ENCODE results near the gene DENND1A.

DENND1A gene

DNA sequence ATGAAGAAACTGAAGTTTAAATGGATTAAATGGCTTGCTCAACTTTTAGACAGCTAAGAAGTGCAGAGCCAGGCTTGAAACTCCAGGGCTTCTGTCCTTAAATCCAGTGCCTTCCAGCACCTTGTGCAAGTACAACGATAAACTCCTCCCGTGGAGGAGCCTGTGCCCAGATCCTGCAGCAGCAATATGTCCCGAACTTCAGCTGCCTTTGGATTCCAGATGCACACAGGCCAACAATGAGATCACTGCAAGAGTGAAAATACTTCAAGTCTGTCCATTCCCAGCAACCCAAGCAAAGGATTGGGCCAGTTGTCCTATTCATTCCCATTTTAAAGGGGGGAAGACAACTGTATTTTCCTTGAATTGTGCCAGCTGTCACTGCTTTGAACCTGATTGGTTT is 374.3 kb downstream of the DENND1A start:
- H3K4me1 ChIP-seq = no peaks in the 10 kb centered on the region
- no peak overlapping the region for H3K27ac ChIP-seq
- no peaks in the 10 kb centered on the region for H3K27me3 ChIP-seq
- DNase-seq = peak in 1 of 2 donors; percentile 50
- H3K4me3 ChIP-seq = no peak overlapping the region
- TF ChIP-seq, protein P1, sequence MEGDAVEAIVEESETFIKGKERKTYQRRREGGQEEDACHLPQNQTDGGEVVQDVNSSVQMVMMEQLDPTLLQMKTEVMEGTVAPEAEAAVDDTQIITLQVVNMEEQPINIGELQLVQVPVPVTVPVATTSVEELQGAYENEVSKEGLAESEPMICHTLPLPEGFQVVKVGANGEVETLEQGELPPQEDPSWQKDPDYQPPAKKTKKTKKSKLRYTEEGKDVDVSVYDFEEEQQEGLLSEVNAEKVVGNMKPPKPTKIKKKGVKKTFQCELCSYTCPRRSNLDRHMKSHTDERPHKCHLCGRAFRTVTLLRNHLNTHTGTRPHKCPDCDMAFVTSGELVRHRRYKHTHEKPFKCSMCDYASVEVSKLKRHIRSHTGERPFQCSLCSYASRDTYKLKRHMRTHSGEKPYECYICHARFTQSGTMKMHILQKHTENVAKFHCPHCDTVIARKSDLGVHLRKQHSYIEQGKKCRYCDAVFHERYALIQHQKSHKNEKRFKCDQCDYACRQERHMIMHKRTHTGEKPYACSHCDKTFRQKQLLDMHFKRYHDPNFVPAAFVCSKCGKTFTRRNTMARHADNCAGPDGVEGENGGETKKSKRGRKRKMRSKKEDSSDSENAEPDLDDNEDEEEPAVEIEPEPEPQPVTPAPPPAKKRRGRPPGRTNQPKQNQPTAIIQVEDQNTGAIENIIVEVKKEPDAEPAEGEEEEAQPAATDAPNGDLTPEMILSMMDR (IDR thresholded peaks at IDR 0.05) = no peak
- intact Hi-C loops (cut with DNase I; ENCODE audit: low total_unique reads) = no loop called here
- peaks cover 15 to 33% (median 21%) of the 10 kb centered on the region in 3 donors for H3K36me3 ChIP-seq
- H3K9me3 ChIP-seq = no peaks in the 10 kb centered on the region

DNA sequence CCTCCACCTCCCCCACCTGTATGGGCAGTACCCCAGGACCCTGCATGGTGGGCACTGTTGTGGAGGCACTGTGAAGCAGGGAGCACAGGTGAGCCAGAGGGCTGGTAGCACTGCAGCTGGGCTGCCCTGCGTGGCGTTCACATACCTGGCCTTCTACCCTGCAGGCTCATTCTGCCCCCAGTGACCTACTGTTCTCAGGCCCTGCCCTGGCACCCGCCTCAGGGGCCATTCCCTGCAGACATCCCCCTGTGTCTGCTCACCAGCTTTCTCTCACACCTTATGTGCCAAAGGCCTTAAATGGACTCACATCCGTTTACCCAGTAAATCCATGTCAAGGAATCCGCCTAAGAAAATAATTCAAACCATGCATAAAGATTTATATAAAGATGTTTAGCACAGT is 377.4 kb downstream of the DENND1A start:
- Histone ChIP-seq H3K36me3 (peaks cover 13 to 31% (median 19%) of the 10 kb centered on the region in 3 donors), H3K27ac (no peak overlapping the region), H3K4me1 (no peaks in the 10 kb centered on the region), H3K27me3 (no peaks in the 10 kb centered on the region), H3K9me3 (no peaks in the 10 kb centered on the region), H3K4me3 (no peak overlapping the region)
- intact Hi-C loops (cut with DNase I; ENCODE audit: low total_unique reads) = no loop called here
- TF ChIP-seq, protein P1 (IDR thresholded peaks at IDR 0.05) = no peak
- no peak for DNase-seq

DNA sequence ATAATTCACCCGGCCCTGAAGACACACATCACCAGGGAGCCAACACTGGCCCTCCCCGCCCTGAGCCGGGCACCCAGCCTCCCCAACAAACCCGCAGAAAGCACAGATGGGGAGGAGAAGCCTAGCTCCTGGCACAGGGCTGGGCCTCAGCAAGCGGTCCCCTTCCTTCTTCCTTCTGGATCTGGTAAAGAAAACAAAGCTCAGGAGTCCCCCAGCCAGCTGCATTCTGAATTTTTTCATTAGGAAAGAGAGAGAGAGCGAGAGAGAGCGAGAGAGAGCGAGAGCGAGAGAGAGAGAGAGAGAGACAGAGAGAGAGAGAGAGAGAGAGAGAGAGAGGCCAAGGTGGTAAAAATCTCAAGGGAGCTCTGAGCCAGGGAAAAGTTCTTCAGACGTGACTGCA is 378.2 kb downstream of the DENND1A start:
- Histone ChIP-seq H3K4me3 (no peak overlapping the region), H3K27ac (no peak overlapping the region), H3K4me1 (no peaks in the 10 kb centered on the region), H3K9me3 (no peaks in the 10 kb centered on the region), H3K36me3 (peaks cover 5 to 23% (median 11%) of the 10 kb centered on the region in 3 donors), H3K27me3 (no peaks in the 10 kb centered on the region)
- DNase-seq = no peak
- intact Hi-C loops (cut with DNase I; ENCODE audit: low total_unique reads) = no loop called here
- TF ChIP-seq, protein P1 (IDR thresholded peaks at IDR 0.05) = no peak

DNA sequence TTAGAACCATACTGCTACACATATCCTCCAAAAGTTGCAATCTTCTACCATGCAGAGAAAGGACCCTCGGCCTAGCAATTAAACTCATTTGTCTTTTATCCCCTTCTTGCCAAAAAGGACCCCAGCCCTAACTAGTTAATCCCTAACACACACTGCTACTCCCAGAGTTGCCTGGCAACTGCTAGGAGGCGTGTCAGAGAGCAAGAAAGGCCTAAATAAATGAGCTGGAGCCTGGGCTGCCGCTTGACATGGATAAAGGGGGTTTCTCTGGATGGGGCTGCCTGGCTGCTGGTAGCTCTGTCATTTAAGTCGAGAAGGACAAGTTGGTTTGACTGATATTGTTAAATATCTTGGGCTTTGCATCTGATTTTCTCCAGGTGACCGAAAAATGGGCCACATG is 379.1 kb downstream of the DENND1A start:
- H3K27me3 ChIP-seq = no peaks in the 10 kb centered on the region
- no peak overlapping the region for H3K4me3 ChIP-seq
- TF ChIP-seq, protein P1 (IDR thresholded peaks at IDR 0.05) = no peak
- H3K36me3 ChIP-seq = peaks cover 0 to 13% (median 2%) of the 10 kb centered on the region in 3 donors
- no peak overlapping the region for H3K27ac ChIP-seq
- H3K4me1 ChIP-seq = no peaks in the 10 kb centered on the region
- DNase-seq = no peak
- H3K9me3 ChIP-seq = no peaks in the 10 kb centered on the region
- intact Hi-C loops (cut with DNase I; ENCODE audit: low total_unique reads) = no loop called here

DNA sequence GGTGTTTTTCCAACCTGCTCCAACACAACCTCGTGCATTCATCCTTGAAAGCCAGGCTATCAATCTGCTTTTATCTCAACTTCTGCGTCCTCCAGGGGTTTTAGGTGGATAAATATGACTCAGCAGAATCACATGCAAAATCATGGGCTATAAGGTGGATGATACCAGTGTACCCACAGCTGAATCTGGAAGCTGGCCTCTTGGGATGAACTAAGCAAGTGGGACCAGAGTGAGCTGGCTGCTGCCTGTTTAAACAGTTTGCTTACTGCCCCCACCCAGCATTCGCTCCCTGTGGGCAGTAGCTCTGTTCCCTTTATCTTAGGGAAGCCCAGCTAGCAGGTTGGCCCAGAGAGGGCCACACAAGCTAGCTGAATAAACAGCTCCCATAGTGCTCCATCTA is 379.9 kb downstream of the DENND1A start:
- peaks cover 0 to 5% (median 0%) of the 10 kb centered on the region in 3 donors for H3K36me3 ChIP-seq
- TF ChIP-seq, protein P1 (IDR thresholded peaks at IDR 0.05) = no peak
- H3K27ac ChIP-seq = no peak overlapping the region
- no peaks in the 10 kb centered on the region for H3K4me1 ChIP-seq
- no peaks in the 10 kb centered on the region for H3K27me3 ChIP-seq
- intact Hi-C loops (cut with DNase I; ENCODE audit: low total_unique reads) = no loop called here
- no peaks in the 10 kb centered on the region for H3K9me3 ChIP-seq
- DNase-seq = no peak
- H3K4me3 ChIP-seq = no peak overlapping the region

Data from tibial artery (tissue), 4 donors.